ENCODE results near the gene CYP27B1.

GRCh38 chr12:57738661-57739237, 28.1 kb downstream of the CYP27B1 start, which contains the start of gene AGAP2:
- TF ChIP-seq POLR2A (IDR thresholded peaks at IDR 0.05) = no peak
- no peak for TF ChIP-seq CTCF (IDR thresholded peaks at IDR 0.05)
